GM12874 (cell line): Measurements from ENCODE around the gene PARS2.

Experiments
- CTCF ChIP-seq: IDR thresholded peaks from 2 replicates; pipeline ENCODE4 v1.5.1; 2011; ENCODE audit warnings: low read depth, mild to moderate bottlenecking, control low read depth, low read length, moderate library complexity; ENCODE audit not compliant: insufficient read depth

The PARS2 gene

GRCh38 chr1:54787604-54788003, 23.3 kb upstream of the PARS2 start:
- no peak for TF ChIP-seq CTCF

DNA sequence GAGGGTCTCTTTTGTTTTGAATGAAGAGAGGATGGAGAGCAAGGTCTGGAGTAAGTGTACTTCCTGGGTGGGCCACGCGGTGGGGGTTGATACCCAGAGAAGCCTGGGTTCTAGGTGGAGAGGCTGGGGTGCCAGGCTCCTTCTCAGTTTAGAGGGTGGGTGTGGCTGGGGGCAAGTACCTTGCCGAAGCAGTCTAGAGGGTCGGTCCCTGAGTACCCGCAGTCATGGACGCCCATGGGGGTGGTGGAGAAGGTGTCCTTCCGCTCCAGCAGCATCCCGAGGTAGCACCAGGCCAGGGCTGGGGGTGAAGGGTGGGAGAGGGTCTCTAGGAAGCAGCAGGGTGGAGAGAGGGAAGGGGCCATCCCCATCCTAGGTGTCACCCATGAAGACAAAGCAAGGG, 22.5 kb upstream of the PARS2 start:
- TF ChIP-seq CTCF, result no peak

DNA sequence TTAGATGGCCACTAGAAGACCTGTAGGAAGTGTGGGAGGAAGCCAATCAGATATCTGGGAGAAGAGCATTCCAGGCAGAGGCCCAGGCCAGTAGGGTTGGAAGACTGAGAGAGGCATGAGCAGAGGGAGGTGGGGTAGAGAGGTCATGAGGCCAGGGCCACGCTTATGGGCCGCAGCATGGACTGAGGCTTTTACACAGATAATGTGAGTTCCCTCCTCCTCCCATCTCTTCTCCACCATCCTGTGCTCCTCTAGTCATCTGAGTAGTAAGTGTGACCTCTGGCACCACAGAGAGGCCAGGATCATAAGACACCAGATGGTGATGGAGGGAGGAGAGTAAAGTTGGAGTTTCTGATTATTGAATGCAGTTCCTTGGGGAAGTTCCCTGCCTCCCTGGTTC, 19.7 kb upstream of the PARS2 start:
- no peak for TF ChIP-seq CTCF

DNA sequence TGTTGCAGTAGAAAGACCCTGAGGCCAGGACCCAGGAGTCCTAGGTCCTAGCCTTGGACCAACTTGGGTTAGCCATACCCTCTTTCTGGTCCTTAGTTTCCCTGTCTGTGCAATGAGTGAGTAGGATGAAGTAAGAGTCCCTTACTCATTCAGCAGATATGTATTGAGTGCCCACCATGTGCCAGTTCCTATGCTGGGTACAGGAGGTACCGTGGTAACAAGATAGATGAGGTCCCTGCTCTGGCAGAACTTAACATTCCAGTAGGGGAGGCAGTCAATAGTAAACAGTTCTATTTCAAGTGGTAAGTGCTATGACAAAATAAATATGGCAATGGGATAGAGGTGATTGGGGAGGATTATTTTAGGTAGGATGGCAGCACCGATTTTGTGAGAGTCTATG, 18.3 kb upstream of the PARS2 start:
- no peak for TF ChIP-seq CTCF

DNA sequence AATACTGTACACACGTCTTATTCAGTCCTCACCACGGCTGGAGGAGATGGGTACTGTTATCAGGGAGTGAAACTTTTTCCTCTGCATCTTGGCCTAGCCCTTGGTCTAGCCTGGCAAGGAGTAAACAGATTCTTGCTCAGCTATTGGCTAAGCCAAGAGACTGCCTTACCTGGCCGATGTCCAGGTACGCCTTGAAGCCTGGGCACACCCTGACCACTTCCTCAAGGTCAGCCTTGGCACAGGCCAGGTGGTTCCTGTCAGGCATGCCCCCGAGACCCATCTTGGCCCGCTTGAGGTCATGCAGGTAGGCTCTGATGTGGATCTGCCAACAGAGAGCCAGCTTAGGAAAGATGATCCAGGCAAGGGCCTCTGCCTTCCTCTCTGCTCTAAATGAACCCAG, 17.8 kb upstream of the PARS2 start:
- TF ChIP-seq CTCF, result no peak

DNA sequence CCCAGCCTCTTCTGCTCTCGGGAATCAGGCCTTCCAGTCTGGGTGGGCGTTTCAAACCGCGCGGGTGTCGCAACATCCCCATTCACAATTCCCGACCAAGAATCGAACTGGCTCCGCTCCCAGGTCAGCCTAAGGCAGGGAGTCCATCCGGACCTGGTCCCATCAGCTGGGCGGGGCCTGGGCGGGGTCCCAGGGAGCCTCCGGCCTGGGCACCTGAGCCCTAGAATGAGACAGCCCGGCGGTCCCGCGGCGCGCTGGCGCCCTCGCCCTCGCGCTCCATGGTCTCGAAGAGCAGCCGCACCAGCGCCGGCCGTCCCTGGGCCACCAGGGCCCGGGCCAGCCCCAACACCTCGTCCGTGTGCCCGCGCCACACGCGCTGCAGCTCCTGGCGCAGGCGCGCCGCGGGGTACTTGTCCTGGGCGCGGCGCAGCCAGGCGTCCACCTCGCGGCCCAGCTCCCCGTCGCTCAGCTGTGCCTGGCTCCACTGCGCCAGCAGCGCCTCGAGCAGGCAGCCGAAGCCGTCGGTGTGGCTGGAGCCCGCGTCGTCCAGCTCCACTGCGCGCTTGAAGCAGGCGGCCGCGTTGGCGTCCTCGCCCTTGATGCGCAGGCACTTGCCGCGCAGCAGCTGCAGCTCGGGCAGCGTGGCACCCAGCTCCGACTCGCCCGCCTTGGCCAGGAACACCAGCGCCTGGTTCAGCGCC, 16.9 kb upstream of the PARS2 start:
- TF ChIP-seq CTCF, result no peak

- no peak for TF ChIP-seq CTCF
Observed at GRCh38 chr1:54777431-54777830, 13.1 kb upstream of the PARS2 start.
